WI38 (cell line): Measurements from ENCODE around the gene RNFT2.

Experiments
- H3K4me3 ChIP-seq: 2 replicates; pipeline ENCODE4 v1.5.1; 2011; ENCODE audit warnings: low read depth, mild to moderate bottlenecking, control low read depth, low read length
- CTCF ChIP-seq: IDR thresholded peaks from 2 replicates; pipeline ENCODE4 v1.5.1; 2012; ENCODE audit warnings: low read depth, mild to moderate bottlenecking, control low read depth, low read length

Gene RNFT2

GRCh38 chr12:116818948-116819832 is 81.1 kb downstream of the RNFT2 start:
- no peak for TF ChIP-seq CTCF

GRCh38 chr12:116820064-116820656 is 82.0 kb downstream of the RNFT2 start:
- TF ChIP-seq CTCF, result no peak
- H3K4me3 ChIP-seq, result no peak overlapping the region

More at GRCh38 chr12:116818948-116819832, 81.1 kb downstream of the RNFT2 start:
- H3K4me3 ChIP-seq, result peak overlapping the region; percentile 79

- H3K4me3 ChIP-seq, result no peak overlapping the region
- TF ChIP-seq CTCF, result no peak
Measured at GRCh38 chr12:116821291-116821690, 83.2 kb downstream of the RNFT2 start.

- no peak overlapping the region for H3K4me3 ChIP-seq
- TF ChIP-seq CTCF, result no peak
Measured at GRCh38 chr12:116827432-116827831, 89.3 kb downstream of the RNFT2 start.

- H3K4me3 ChIP-seq, result no peak overlapping the region
- TF ChIP-seq CTCF, result no peak
Measured at GRCh38 chr12:116832353-116832752, 94.2 kb downstream of the RNFT2 start.

- H3K4me3 ChIP-seq, result no peak overlapping the region
- no peak for TF ChIP-seq CTCF
Measured at GRCh38 chr12:116833474-116833873, 95.4 kb downstream of the RNFT2 start.

GRCh38 chr12:116835484-116835883 is 97.4 kb downstream of the RNFT2 start:
- H3K4me3 ChIP-seq, result no peak overlapping the region
- TF ChIP-seq CTCF, result no peak
